Measurements from ENCODE around the gene CTU2.
"Not testable (repeated sequence)": the region's sequence is repeated elsewhere in the genome, so short reads cannot be mapped to it uniquely, and the experiment has no call there.

CTU2 gene

DNA sequence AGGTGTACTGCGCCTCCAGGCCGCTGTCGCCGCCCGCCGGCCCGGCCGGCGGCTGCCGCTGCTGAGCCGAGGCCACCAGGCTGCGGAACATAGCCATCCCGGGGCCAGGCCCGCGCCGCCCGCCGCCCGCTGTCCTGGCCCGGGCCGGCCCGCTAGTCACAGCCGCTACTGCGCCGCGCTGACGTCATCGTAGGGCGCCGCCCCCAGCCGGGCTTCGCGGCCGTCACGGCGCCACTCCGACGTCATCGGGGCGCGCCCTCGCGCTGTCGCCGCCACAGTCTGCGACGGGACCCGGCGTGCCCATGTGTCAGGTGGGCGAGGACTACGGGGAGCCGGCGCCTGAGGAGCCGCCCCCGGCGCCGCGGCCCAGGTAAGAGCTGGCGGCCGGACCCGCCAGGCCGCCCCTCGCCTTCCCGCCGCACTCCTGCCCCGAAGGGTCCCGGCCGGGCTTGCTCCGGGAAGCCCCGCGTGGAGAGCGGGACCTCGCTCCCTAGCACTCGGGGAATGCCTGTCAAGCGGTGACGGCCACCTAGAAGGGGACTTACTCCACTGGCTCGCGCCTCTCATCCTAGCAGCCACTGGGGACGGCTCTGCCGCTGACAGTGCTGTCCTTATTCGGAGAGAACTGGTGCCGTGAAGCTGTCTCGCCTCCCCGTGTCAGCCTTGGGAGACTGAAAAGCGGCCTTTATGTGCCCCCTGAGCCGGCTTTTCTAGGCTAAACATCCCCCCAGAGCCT, at the start of gene CTU2, which contains the start of gene RNF166:
Gene CTU2, plus strand, starts transcription at position 275 of the 736 bp plus-strand sequence. Its CDS starts 28 bp downstream, at position 303.
Gene RNF166, minus strand, starts transcription at position 180 of the 736 bp plus-strand sequence. Its CDS starts 83 bp downstream, at position 97.
- peak; percentile 91 for DNase-seq (ENCODE audit: low read depth)

DNA sequence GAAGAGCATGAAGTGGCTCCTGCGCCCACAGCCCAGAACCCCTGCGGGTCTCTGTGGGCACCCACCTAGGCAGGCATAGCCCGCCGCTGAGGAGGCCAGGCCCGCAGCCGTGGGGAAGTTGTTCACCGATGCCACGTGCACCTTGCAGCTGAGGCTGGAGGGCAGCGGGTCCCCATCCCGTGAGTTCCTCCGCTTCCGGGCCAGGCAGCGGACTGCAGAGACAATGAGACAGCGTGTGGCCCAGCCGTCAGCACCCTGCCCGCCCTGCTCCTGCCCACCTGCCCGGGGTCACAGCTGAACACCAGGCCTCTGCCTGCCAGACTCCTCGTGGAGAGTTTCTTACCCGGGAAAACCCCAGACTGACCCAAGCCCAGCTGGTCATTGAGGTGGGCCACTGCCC, 48.9 kb upstream of the CTU2 start:
- no peak for DNase-seq (ENCODE audit: low read depth)

DNA sequence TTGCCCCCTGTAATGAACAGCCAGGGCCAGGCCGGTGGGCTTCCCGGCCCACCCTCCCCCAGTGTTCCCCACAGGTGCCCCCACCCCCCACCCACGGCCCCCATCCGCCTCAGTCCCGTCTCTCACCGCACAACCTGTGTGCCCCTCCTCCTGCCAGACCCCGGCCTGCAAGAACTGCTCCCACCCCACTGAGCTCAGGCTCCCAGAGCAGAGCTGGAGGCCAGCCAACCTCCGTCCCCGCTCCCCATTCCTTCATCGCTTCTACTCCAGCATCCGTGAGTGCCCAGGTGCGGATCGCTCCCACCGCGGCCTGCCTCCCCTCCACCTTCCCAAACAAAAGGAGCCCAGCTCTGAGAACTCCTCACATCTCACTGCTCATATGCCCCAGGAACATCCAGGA, 47.6 kb upstream of the CTU2 start:
- no peak for DNase-seq (ENCODE audit: low read depth)

DNA sequence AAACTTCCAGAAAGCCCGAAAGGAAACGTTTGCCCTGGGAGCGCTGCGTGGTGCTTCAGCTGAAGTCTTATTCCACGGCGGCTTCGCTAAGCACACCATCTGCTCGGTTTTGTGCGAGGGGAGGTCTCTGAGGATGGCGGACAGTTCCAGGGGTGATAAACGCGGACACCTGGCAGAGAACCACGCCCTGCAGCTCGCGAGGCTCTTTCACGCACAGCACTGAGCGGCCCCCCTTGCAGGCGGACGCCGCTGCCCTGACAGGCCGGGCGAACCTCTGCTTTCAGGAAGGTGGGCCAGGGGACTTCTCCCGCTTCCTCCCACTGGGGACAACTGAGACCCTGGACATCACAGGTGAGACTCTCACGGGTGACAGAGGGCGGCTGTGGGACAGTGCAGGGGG, 47.1 kb upstream of the CTU2 start:
- DNase-seq (ENCODE audit: low read depth), result no peak

DNA sequence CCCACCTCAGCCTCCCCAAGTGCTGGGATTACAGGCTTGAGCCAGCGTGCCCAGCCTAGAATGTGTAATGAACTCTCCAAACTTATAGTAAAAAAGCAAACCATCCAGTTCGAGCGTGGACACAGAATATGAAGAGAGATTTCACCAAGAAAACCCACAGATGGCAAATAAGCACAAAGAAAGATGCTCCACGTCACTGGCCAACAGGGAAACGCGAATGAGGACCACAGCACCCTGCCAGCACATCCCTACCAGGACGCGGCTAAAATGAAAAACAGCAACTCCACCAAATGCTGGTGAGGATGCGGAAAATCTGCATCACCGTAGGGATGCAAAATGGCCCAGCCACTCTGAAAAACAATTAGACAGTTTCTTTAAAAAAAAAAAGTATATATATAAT, 44.8 kb upstream of the CTU2 start:
- DNase-seq (ENCODE audit: low read depth), result no peak

DNA sequence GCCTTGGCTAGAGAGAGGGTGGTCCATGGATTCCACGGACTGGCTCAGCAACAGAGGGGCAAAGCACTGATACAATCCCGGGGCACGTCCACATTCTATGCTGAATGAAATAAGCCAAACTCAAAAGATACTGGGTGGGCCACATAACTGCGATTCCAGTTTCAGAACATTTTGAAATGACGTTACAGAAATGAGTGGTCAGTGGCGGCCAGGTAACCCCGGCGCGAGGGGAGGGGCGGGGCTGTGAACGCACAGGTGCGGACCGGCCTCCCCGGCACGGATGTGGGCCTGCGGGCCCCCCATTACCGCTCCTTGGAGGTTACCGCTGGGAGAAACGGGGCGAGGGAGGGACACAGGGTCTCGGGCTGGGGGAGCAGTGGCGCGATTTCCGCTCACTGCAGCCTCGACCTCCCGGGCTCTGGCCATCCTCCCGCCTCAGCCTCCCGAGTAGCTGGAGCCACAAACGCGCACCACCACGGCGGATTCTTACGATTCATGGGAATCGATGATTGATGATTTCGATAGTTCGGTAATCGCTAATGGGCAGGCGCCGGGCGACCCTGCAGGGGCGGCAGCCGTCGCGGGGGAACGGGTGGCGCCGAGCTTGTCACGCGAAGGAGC, 44.0 kb upstream of the CTU2 start:
- no peak for DNase-seq (ENCODE audit: low read depth)

DNA sequence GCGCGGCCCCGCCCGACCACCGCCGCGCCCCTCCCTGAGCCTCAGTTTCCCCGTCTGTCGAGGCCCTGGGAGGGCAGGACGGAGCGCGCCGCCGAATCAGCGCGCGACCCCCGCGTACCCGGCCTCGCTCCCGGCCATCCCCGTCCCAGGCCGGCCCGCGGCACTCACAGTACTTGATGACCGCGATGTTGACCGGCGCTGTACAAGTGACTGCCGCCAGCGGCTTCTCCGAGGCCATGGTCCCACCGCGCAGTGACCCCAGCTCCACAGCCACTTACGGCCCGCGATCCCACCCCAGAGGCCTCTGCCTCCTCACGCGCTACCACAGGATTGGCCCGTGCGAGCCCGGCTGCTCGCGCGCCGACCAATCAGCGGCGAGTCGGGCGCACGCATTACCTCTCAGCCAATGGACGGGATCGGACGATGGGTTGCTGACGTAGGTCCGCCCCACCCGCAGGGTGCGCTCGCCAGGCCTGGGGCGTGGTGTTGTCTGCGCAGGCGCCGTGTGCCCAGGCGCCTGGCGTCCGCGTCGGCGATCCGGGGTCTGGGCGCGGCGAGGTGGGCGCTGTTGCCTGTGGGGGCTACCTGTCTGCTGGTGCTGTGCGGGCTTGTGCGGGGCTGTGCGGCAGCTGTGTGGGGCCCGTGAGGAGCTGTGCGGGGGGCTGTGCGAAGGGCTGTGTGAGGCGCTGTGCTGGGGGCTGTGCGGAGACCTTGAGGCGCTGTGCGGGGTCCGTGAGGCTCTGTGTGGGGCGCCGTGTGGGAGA, 43.3 kb upstream of the CTU2 start, which contains the start of gene MVD:
Gene MVD, minus strand, starts transcription at position 249 of the 764 bp plus-strand sequence. Its CDS starts 11 bp downstream, at position 238.
- peak; percentile 91 for DNase-seq (ENCODE audit: low read depth)

DNA sequence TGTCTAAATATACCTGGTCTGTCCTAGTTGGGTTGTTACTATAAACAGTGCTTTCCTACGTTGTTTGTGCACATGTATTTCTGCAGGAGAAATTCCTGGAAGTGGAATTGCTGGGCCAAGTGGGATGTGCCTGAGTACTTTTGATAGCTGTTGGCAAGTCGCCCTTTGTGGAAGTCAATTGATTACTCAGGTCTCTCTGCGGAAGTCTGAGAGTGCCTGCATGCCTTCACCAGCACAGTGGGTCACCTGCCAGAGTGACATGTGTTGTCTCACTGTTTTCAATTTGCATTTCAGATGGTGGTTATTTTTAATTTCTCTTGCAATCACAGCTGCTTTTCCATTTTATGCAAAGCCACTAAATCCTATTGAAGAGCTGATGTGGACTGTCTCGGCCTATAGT, 41.2 kb upstream of the CTU2 start:
- DNase-seq (ENCODE audit: low read depth), result no peak

DNA sequence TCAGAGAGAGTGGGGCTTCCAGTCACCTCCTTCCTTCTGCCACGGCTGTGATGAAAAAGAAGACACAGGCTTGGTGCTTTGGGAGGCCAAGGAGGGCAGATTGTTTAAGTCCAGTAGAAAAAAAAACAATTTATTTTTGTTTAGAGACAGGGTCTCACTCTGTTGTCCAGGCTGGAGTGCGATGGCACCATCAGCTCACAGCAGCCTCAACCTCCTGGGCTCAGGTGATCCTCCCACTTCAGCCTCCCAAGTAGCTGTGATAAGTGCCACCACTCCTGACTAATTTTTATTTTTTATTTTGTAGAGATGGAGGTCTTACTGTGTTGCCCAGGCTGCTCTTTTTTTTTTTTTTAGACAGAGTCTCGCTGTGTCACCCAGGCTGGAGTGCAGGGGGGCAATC, 40.7 kb upstream of the CTU2 start:
- no peak for DNase-seq (ENCODE audit: low read depth)

DNA sequence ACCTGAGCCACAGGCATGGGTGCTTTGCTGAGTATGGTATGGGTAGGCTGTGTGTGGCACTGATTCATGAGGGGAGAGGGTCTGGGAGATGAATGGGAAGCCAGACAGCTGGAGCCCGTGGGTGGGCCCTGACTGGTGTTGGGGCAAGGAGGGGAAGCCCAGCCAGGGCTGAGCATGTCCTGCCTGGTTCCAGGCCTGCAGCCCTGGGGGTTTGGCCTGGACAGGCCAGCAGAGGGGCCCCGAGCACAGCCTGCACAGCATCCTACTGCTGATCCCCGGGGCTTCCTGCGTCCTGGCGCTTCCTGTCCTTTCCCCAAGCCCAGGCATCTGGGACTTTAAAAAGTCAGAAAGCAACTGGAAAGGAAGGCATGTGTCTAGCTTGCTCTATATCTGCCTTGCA, 38.8 kb upstream of the CTU2 start:
- no peak for DNase-seq (ENCODE audit: low read depth)

DNA sequence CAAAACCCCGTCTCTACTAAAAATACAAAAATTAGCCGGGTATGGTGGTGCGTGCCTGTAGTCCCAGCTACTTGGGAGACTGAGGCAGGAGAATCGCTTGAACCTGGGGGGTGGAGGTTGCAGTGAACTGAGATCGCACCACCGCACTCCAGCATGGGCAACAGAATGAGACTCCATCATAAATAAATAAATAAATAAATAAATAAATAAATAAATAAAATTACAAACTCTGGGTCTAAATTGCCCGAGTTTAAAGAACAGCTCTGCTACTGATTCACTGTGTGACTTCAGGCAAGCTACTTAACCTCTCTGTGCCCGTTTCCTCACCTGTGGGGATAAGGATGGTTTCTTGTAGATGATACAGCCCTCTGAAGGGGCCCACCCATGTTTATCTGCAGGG, 36.8 kb upstream of the CTU2 start:
- DNase-seq (ENCODE audit: low read depth), result not testable (repeated sequence)

DNA sequence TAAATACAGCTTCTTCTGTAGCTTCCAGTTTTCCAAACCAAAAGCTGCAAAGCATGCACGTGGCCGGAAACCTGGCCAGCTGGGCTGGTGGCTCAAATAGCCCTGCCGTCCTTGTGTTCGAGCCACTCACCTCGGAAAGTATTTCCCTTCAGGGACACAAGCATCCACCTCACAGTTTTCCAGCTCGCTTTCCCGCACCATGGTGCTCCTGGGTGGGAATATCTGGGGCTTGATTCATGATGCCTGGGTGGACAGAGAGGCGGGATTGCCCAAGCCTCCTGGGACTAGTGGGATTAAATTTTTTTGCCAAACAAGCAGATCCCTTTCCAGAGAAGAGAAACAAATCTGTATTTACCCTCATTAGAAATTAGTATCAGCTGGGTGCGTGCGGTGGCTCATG, 36.3 kb upstream of the CTU2 start:
- no peak for DNase-seq (ENCODE audit: low read depth)

DNA sequence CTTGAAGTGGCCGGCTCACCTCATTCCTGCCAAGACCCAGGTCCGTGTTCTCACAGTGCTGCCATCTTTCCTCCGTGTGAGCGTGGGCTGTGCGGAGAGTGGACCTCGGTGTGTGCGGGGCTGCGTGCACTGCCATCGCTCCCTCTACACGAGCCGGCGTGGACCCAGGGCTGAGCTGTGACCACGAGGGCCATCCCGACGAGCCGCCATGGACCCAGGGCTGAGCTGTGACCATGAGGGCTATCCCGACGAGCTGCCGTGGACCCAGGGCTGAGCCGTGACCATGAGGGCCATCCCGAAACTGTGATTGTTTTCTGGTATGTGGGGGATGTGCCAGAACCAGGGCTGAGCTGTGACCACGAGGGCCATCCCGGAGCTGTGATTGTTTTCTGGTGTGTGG, 34.5 kb upstream of the CTU2 start:
- no peak for DNase-seq (ENCODE audit: low read depth)

DNA sequence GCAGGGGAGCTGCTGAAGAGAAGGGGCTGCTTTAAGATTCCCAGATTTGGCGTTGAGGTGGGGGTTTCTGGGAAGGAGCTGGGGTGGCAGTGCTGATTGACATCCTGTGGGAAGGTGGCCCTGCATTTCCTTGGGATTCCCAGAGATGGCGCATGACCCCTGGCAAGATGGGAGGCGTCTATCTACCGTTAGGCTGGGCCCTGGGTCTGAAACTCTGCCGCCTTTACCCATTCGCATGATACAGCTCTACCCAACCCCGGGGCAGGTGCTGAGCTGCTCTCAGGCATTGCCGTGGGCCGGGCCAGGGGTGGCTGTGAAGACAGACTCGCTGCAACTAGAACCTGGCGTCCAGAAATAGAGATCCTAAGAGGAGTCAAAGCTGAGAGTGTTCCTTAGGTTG, 33.5 kb upstream of the CTU2 start:
- no peak for DNase-seq (ENCODE audit: low read depth)

DNA sequence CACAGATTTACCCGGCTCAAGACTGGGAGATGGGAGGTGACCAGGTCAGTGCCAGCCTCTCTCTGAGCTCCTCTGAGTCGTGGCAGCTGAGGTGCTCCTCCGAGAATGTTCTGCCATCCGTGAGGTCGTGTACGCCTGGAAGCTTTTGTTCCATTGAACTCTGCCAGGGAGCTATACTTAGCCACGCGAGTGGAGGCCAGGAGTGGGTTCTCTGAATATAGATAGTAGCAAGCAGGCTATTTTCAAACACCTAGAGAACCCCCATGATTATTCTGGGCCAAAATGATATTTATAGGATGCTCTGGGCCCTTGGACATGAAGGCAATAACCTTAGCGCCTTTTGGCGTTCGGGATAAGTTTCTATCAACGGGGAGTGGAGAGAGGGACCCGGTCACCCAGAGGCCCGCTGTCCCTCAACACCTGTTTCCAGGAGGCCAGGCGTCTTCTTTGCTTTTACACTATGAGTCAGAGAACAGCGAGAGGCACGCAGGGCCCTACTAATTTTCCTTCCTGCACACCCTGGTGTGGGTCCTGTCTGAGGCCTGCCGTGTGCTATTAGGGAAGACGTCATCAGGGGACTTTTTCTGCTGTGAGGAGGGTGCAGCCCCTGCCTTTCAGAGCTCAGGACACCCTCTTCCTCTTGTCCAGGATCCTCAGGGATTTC, 32.5 kb upstream of the CTU2 start:
- DNase-seq (ENCODE audit: low read depth), result no peak

DNA sequence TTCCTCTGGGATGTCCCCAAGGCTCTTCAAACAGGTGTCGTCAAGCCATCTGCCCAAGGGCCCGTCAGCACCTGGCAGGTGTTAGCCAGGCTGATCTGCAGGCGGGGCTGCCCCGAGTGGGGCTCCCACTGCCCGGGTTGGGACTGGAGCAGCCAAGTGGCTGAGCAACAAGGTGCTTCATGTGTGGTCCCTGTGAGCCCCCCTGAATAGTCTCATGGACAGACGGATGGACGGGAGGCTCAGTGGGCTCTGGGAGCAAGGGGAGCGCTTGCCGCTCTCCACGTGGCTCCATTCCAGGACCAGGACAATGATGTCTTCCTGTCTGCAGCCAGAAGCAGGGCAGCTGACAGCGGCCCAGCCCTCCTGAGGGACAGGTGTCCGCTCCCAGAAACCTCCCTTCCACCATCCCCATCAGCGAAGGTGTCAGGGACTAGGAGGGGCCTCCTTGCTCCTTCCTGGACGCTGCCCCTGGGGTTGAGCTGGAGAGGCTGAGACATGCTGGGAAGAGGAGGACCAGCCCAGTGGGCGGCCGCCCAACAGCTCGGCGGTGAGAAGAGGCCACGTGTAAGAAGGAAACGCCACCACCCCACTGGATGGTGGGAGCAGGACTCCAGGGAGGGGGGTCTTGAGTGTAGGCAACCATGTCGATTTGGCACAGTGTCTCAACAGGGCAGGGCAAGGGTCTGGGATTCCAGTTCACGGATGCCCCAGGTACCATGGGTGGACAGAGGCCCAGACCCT, 29.6 kb upstream of the CTU2 start:
- DNase-seq (ENCODE audit: low read depth), result no peak

DNA sequence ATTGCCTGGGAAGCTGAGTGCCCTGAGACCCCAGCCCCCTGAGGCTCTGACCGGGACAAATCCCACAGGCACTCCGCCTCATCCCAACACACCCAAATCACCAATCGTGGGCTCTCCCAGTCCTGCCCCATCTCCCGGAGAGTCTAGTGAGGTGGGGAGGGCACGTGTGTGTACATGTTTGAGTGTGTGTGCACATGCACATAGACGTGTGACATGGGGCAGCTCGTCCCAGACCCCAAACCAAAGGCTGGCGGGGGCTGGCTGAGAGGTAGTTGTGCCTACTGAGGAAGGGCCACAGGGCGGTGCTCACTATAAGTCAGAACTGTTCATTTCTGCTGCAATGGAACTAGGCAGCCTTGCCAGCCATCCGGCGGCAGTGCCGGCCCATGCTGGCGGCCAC, 28.6 kb upstream of the CTU2 start:
- DNase-seq (ENCODE audit: low read depth), result no peak

DNA sequence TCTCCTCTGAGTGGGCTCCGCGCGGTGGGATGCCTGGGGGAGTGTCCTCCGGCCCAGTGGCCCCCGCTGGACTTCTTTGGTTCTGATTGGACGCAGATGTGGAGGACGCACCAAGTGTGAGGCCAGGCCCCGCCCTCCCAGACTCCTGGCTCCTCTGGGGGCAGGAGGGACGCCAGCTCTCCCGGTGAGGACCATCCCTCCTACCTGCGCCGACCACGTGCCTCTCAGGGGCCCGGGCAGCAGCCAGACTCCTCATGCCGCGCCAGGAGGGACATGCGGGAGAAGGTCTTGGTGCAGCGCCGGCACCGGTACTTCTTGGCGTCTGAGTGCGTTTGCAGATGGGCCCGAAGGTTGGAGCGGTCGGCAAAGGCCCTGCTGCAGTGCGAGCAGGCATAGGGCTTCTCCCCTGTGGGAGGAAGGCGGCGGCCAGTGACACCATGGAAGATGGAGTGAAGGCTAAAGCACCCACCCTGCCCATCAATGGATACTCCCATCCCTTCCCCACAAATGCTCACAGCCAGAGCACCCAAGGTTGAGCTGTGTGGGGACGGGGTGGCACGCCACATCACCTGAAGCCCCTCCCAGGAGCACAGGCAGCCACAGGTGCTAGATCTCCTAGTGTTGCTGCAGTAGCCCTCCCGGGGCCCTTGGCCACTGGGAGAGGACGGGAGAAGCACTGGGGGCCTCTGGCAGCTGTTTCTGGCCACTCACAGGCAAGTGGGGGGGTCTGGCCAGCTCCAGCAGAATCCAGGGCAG, 27.9 kb upstream of the CTU2 start:
- no peak for DNase-seq (ENCODE audit: low read depth)

DNA sequence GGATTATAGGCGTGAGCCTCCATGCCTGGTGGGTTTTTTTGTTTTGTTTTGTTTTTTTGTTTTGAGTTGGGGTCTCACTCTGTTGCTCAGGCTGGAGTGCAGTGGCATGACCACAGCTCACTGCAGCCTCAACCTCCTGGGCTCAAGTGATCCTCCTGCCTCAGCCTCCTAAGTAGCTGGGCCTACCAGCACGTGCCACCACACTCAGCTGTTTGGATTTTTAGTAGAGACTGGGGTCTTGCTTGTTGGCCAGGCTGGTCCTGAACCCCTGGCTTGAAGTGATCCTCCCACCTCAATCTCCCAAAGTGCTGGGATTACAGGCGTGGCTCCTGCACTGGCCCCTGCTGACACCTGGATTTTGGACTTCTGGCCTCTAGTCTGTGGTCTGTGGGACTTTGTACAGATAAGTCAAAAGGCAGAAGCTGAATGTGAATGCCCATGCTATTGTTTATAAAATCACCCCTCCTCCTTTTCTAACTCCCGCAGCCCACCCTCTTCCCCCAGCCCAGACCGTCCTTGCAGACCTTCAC, 25.7 kb upstream of the CTU2 start:
- DNase-seq (ENCODE audit: low read depth), result no peak

DNA sequence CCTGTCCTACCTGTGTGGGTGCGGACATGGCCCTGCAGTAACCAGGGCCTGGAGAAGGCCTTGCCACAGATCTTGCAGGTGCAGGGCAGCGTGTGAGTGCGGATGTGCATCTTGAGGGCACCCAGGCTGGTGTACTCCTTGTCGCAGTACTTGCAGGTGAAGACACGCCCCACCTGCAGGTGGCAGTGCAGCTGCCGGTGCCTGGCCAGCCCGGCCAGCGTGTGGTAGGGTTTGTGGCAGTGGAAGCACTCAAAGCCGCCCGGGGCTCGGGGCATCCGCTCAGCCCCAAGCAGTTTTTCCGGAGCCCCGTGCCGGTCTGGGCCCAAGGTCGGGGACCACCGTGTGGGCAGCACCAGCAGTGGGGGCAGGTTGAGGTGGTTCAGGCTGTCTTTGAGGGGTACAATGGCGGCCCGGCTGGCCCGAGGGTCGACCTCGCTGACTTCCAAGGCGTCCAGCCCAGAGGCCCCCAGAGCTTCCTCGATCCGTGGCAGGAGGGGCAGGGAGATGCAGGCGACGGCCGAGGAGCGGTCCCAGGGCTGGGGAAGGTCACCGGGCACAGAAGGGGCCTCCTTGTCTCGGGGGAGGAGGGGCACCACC, 25.1 kb upstream of the CTU2 start:
- no peak for DNase-seq (ENCODE audit: low read depth)

All from stimulated activated CD8-positive, alpha-beta memory T cell treated with anti-CD3 and anti-CD28 coated beads, Interleukin-12 subunit alpha, Interleukin-12 subunit beta, amount 100 ng/mL, for 4 hours (primary cell).